ENCODE measurements around the gene XPO4. TPM values are rescaled to one million over a fixed set of nuclear protein-coding genes. Genes with fewer than 3 reads are reported as not detected.

The XPO4 gene
- total RNA-seq, 2 donors from 2014 or later: 9.1 to 9.6 TPM

GRCh38 chr13:20740021-20740420 lies 162.5 kb downstream of the XPO4 start:
- DNase-seq (no peak), ATAC-seq (no peak)
- no peaks in the 10 kb centered on the region for H3K4me1 ChIP-seq
- H3K9me3 ChIP-seq: no peaks in the 10 kb centered on the region
- intact Hi-C loops (cut with DNase I): no loop called here
- no peak overlapping the region for H3K4me3 ChIP-seq
- no peak overlapping the region for H3K27ac ChIP-seq
- no peaks in the 10 kb centered on the region for H3K27me3 ChIP-seq
- TF ChIP-seq POLR2A (IDR thresholded peaks at IDR 0.05) (no peak), CTCF (IDR thresholded peaks at IDR 0.05) (no peak)
- H3K36me3 ChIP-seq (replicated peaks in 1 of 2; ENCODE audit: insufficient read depth in 1 of 2, low read depth in 2 of 2): no peaks in the 10 kb centered on the region
- WGBS, 2 donors: 97% methylated on average over 15 of the region's 22 CpGs; no CpG with 5 or more reads in 1 of the 2 donors

GRCh38 chr13:20738616-20739015 lies 163.9 kb downstream of the XPO4 start:
- H3K4me3 ChIP-seq: no peak overlapping the region
- no peaks in the 10 kb centered on the region for H3K36me3 ChIP-seq (replicated peaks in 1 of 2; ENCODE audit: insufficient read depth in 1 of 2, low read depth in 2 of 2)
- H3K4me1 ChIP-seq: no peaks in the 10 kb centered on the region
- no peaks in the 10 kb centered on the region for H3K9me3 ChIP-seq
- DNase-seq (no peak), ATAC-seq (no peak)
- intact Hi-C loops (cut with DNase I): no loop called here
- no peaks in the 10 kb centered on the region for H3K27me3 ChIP-seq
- TF ChIP-seq CTCF (IDR thresholded peaks at IDR 0.05) (no peak), POLR2A (IDR thresholded peaks at IDR 0.05) (no peak)
- 88 to 90% methylated on average over 6 of the region's 6 CpGs for WGBS, 2 donors
- no peak overlapping the region for H3K27ac ChIP-seq

GRCh38 chr13:20729633-20730585 lies 172.6 kb downstream of the XPO4 start:
- 90 to 94% methylated on average over 33 of the region's 33 CpGs for WGBS, 2 donors

GRCh38 chr13:20728579-20729311 lies 173.8 kb downstream of the XPO4 start:
- intact Hi-C loops (cut with DNase I): no loop called here
- TF ChIP-seq CTCF (IDR thresholded peaks at IDR 0.05): no peak
- no peak for TF ChIP-seq POLR2A (IDR thresholded peaks at IDR 0.05)
- Histone ChIP-seq H3K4me3 (no peak overlapping the region), H3K27ac (no peak overlapping the region), H3K9me3 (no peaks in the 10 kb centered on the region), H3K36me3 (replicated peaks in 1 of 2; ENCODE audit: insufficient read depth in 1 of 2, low read depth in 2 of 2) (no peaks in the 10 kb centered on the region), H3K4me1 (no peaks in the 10 kb centered on the region), H3K27me3 (no peaks in the 10 kb centered on the region)
- 73 to 89% methylated on average over 13 to 14 of the region's 14 CpGs for WGBS, 2 donors
- DNase-seq (no peak), ATAC-seq (no peak)

More at GRCh38 chr13:20729633-20730585, 172.6 kb downstream of the XPO4 start:
- TF ChIP-seq POLR2A (IDR thresholded peaks at IDR 0.05) (no peak), CTCF (IDR thresholded peaks at IDR 0.05) (no peak)
- Histone ChIP-seq H3K36me3 (replicated peaks in 1 of 2; ENCODE audit: insufficient read depth in 1 of 2, low read depth in 2 of 2) (no peaks in the 10 kb centered on the region), H3K4me1 (no peaks in the 10 kb centered on the region), H3K4me3 (no peak overlapping the region), H3K27me3 (no peaks in the 10 kb centered on the region), H3K9me3 (no peaks in the 10 kb centered on the region), H3K27ac (no peak overlapping the region)
- ATAC-seq (no peak), DNase-seq (no peak)
- intact Hi-C loops (cut with DNase I): no loop called here

Data from body of pancreas (tissue), 4 donors.